GM18951 (cell line): ENCODE results near the gene CYP26C1.

Source experiments
- POLR2A ChIP-seq: IDR thresholded peaks from 4 replicates; pipeline ENCODE4 v1.6.1; 2011; ENCODE audit warnings: mild to moderate bottlenecking; ENCODE audit not compliant: insufficient read length, insufficient read depth; ENCODE audit errors: extremely low read depth
- in situ Hi-C: fragments of 300-500 bp; cut with MboI; formaldehyde crosslinking; loops from one replicate; pipeline ENCODE4 v1.12.0; 2022; ENCODE audit warnings: low sequenced_read_pairs, mixed read lengths, inconsistent platforms; ENCODE audit not compliant: unreplicated experiment

CYP26C1 gene

GRCh38 chr10:93054486-93054885 lies 6.1 kb upstream of the CYP26C1 start:
- TF ChIP-seq POLR2A = no peak
- in situ Hi-C loops = no loop called here

GRCh38 chr10:93058139-93058538 lies 2.5 kb upstream of the CYP26C1 start:
- no peak for TF ChIP-seq POLR2A
- in situ Hi-C loops = no loop called here

GRCh38 chr10:93060887-93061593 lies 442 bp downstream of the CYP26C1 start:
- TF ChIP-seq POLR2A = no peak
- in situ Hi-C loops = no loop called here

GRCh38 chr10:93061594-93062513 lies 1.3 kb downstream of the CYP26C1 start:
- TF ChIP-seq POLR2A = no peak
- in situ Hi-C loops = no loop called here

GRCh38 chr10:93062514-93063143 lies 2.0 kb downstream of the CYP26C1 start:
- in situ Hi-C loops = no loop called here
- no peak for TF ChIP-seq POLR2A

GRCh38 chr10:93063144-93063976 lies 2.8 kb downstream of the CYP26C1 start:
- no peak for TF ChIP-seq POLR2A
- in situ Hi-C loops = no loop called here

GRCh38 chr10:93063977-93064660 lies 3.5 kb downstream of the CYP26C1 start:
- TF ChIP-seq POLR2A = no peak
- in situ Hi-C loops = no loop called here

GRCh38 chr10:93064874-93065660 lies 4.5 kb downstream of the CYP26C1 start:
- in situ Hi-C loops = no loop called here

GRCh38 chr10:93065675-93066543 lies 5.3 kb downstream of the CYP26C1 start:
- in situ Hi-C loops = no loop called here

More at GRCh38 chr10:93064874-93065660, 4.5 kb downstream of the CYP26C1 start:
- TF ChIP-seq POLR2A = no peak

GRCh38 chr10:93066544-93066913 lies 5.9 kb downstream of the CYP26C1 start:
- in situ Hi-C loops = no loop called here

More at GRCh38 chr10:93065675-93066543, 5.3 kb downstream of the CYP26C1 start:
- TF ChIP-seq POLR2A = no peak

More at GRCh38 chr10:93066544-93066913, 5.9 kb downstream of the CYP26C1 start:
- TF ChIP-seq POLR2A = no peak
